H1 (cell line): Measurements from ENCODE around the gene TGFB2. TPM values are rescaled to one million over a fixed set of nuclear protein-coding genes. Genes with fewer than 3 reads are reported as not detected.

Experiments used
- CREB1 ChIP-seq: IDR thresholded peaks from 2 replicates; pipeline ENCODE4 v1.6.1; 2012; ENCODE audit warnings: inconsistent platforms
- PHF8 ChIP-seq: fragments of 200-600 bp; sonication (generic); conservative IDR thresholded peaks from 2 replicates; pipeline ENCODE4 v1.7.1; 2012; ENCODE audit warnings: low read depth, mild to moderate bottlenecking, inconsistent platforms, low read length, moderate library complexity
- RBBP5 ChIP-seq: IDR thresholded peaks from 2 replicates; pipeline ENCODE4 v1.7.1; 2012; ENCODE audit warnings: low read depth, mild to moderate bottlenecking, inconsistent platforms, low read length, moderate library complexity, borderline replicate concordance
- YY1 ChIP-seq: IDR thresholded peaks from 2 replicates; pipeline ENCODE4 v1.6.1; 2011; ENCODE audit warnings: low read depth, mild to moderate bottlenecking, low read length
- polyA plus RNA-seq, 7 experiments: library from polyadenylated mRNA; depleted of rRNA in 3 of 7; stranded (reverse) in 5 of 7; unstranded in 2 of 7; fragments of >200 nt in 5 of 7; fragments of 200-250 nt in 2 of 7; gene quantifications; 1 replicate in 5 of 7; 2 replicates in 1 of 7; 4 replicates in 1 of 7; pipeline versions ENCODE4 v1.2.1 to v1.2.3, GENCODE V29; 2011 to 2013; ENCODE audit warnings: missing spikeins in 2 of 7, mixed read lengths in 2 of 7
- total RNA-seq: library from RNA; stranded (reverse); fragmentation: NEBNext Ultra II Directional; extraction: Animal tissue kit (Norgen Biotek cat#: 25700); gene quantifications from 2 replicates; pipeline ENCODE4 v1.2.1, GENCODE V29; 2021
- TF ChIP-seq, protein P1 (sequence below): IDR thresholded peaks from 2 replicates; pipeline ENCODE4 v1.6.1; 2012; ENCODE audit warnings: inconsistent platforms

The TGFB2 gene
- total and polyA plus RNA-seq, 2 of the 8 experiments (the other 6 are each of a cell fraction or from before 2014, with no cell fraction given) = 0.26 to 0.84 TPM

DNA sequence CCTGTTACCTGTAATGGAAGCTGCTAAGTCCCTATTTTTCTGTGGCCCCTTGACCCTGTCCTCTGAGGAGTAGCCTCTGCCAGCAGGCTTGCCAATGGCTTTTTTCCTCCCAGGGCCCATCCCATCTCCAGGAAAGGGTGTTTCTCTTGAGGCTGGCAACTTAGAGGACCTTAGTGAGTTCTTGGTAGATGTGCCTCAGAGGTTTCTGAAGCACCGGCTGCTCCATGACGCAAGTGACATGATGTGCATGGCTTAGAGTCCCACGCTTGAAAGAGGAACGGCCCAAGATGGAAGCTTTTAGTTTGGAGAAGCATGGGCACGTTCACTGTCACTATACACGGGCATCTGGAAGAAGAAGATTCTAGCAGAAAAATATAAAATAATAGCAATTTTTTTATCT lies 63.0 kb downstream of the TGFB2 start (continued):
- TF ChIP-seq RBBP5 (no peak), PHF8 (no peak), YY1 (no peak), CREB1 (no peak)
- TF ChIP-seq, protein P1, sequence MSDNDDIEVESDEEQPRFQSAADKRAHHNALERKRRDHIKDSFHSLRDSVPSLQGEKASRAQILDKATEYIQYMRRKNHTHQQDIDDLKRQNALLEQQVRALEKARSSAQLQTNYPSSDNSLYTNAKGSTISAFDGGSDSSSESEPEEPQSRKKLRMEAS = no peak
